CD4-positive, CD25-positive, alpha-beta regulatory T cell (primary cell): Measurements from ENCODE around the gene SPSB1. TPM values are rescaled to one million over a fixed set of nuclear protein-coding genes. Genes with fewer than 3 reads are reported as not detected.
A peak's percentile ranks its signal among the peaks of the same experiment; 100 is the strongest.

ENCODE experiments used
- ATAC-seq, 2 donors: fragments of 150-1000 bp; cut with Tn5 transposase; one replicate each; pipeline ENCODE4 v1.10.0; 2021; ENCODE audit warnings: low read depth in 2 of 2, moderate number of reproducible peaks in 2 of 2, moderate library complexity in 1 of 2
- DNase-seq, 3 donors: peaks; one replicate each; pipeline versions ENCODE4 v3.0.0 to v3.0.0-alpha.2; 2012 to 2022; ENCODE audit warnings: mixed read lengths in 1 of 3
- H3K27ac ChIP-seq: one replicate; pipeline ENCODE4 v1.7.0; 2013; ENCODE audit warnings: mild to moderate bottlenecking, low read length; ENCODE audit not compliant: insufficient read depth, poor library complexity, severe bottlenecking
- H3K27me3 ChIP-seq: one replicate; pipeline ENCODE4 v1.7.0; 2013; ENCODE audit warnings: low read length; ENCODE audit not compliant: control insufficient read depth, insufficient read depth
- H3K36me3 ChIP-seq: one replicate; pipeline ENCODE4 v1.7.0; 2013; ENCODE audit warnings: mild to moderate bottlenecking, low read length, moderate library complexity; ENCODE audit not compliant: control insufficient read depth, insufficient read depth
- H3K4me1 ChIP-seq: 2 replicates; pipeline ENCODE4 v1.7.0; 2013; ENCODE audit warnings: mild to moderate bottlenecking, low read length; ENCODE audit not compliant: insufficient read depth, control insufficient read depth, poor library complexity, severe bottlenecking
- H3K4me3 ChIP-seq: one replicate; pipeline ENCODE4 v1.7.0; 2013; ENCODE audit warnings: low read depth, mild to moderate bottlenecking, low read length, moderate library complexity
- H3K9me3 ChIP-seq, 2 experiments: 1 replicate in 1 of 2; 2 replicates in 1 of 2; pipeline ENCODE4 v1.7.0; 2013; ENCODE audit warnings: low read length in 2 of 2, mild to moderate bottlenecking in 1 of 2, moderate library complexity in 1 of 2; ENCODE audit not compliant: control insufficient read depth in 2 of 2
- H3K27ac Mint-ChIP-seq, 3 donors: one replicate each; pipeline ENCODE4 v1.8.0; 2020 to 2022; ENCODE audit warnings: mild to moderate bottlenecking in 3 of 3, mixed read lengths in 3 of 3, moderate library complexity in 2 of 3
- H3K27me3 Mint-ChIP-seq: one replicate; pipeline ENCODE4 v1.8.0; 2022; ENCODE audit warnings: mild to moderate bottlenecking, mixed read lengths
- H3K36me3 Mint-ChIP-seq: one replicate; pipeline ENCODE4 v1.8.0; 2020; ENCODE audit warnings: mixed read lengths
- H3K4me1 Mint-ChIP-seq, 4 donors: one replicate each; pipeline ENCODE4 v1.8.0; 2020 to 2022; ENCODE audit warnings: mixed read lengths in 4 of 4, mild to moderate bottlenecking in 1 of 4
- H3K4me3 Mint-ChIP-seq, 4 donors: one replicate each; pipeline ENCODE4 v1.8.0; 2020 to 2022; ENCODE audit warnings: mild to moderate bottlenecking in 4 of 4, mixed read lengths in 4 of 4, moderate library complexity in 3 of 4
- H3K9me3 Mint-ChIP-seq, 7 donors: one replicate each; pipeline ENCODE4 v1.8.0; 2020 to 2022; ENCODE audit warnings: mixed read lengths in 7 of 7, mild to moderate bottlenecking in 3 of 7, moderate library complexity in 2 of 7
- polyA plus RNA-seq, 4 donors: library from polyadenylated mRNA; unstranded; fragments of 300-500 nt; fragmentation: Illumina TruSeq; gene quantifications; one replicate each; pipeline ENCODE4 v1.2.3, GENCODE V29; 2021
- total RNA-seq: library from RNA; stranded (reverse); gene quantifications from one replicate; pipeline ENCODE4 v1.2.3, GENCODE V29; 2022

The SPSB1 gene
- total and polyA plus RNA-seq, 5 donors from 2014 or later, result 7.0 to 19.7 (median 12.3) TPM

- no peak overlapping the region for H3K27ac Mint-ChIP-seq
- H3K27me3 Mint-ChIP-seq, result no peaks in the 10 kb centered on the region
- H3K36me3 Mint-ChIP-seq, result peaks cover 7% of the 10 kb centered on the region
- no peak overlapping the region for H3K4me3 Mint-ChIP-seq
- no peak for ATAC-seq
- peaks cover 0 to 1% (median 0%) of the 10 kb centered on the region in 7 donors for H3K9me3 Mint-ChIP-seq
- Histone ChIP-seq H3K9me3 (no peaks in the 10 kb centered on the region), H3K27ac (no peak overlapping the region), H3K27me3 (no peaks in the 10 kb centered on the region), H3K4me1 (peaks cover 4% of the 10 kb centered on the region), H3K36me3 (peaks cover 7% of the 10 kb centered on the region), H3K4me3 (no peak overlapping the region)
- no peak for DNase-seq
- peaks cover 0 to 13% (median 6%) of the 10 kb centered on the region in 4 donors for H3K4me1 Mint-ChIP-seq
Observed at GRCh38 chr1:9267827-9268581, 24.7 kb upstream of the SPSB1 start.

GRCh38 chr1:9269078-9269501 is 23.6 kb upstream of the SPSB1 start:
- Mint-ChIP-seq H3K4me3 (no peak overlapping the region), H3K4me1 (peaks cover 0 to 13% (median 6%) of the 10 kb centered on the region in 4 donors), H3K27ac (no peak overlapping the region), H3K27me3 (no peaks in the 10 kb centered on the region), H3K9me3 (peaks cover 0 to 1% (median 0%) of the 10 kb centered on the region in 7 donors), H3K36me3 (peaks cover 7% of the 10 kb centered on the region)
- H3K36me3 ChIP-seq, result peaks cover 4% of the 10 kb centered on the region
- no peak overlapping the region for H3K4me3 ChIP-seq
- no peaks in the 10 kb centered on the region for H3K9me3 ChIP-seq
- H3K27ac ChIP-seq, result no peak overlapping the region
- H3K27me3 ChIP-seq, result no peaks in the 10 kb centered on the region
- no peak for DNase-seq
- no peak for ATAC-seq
- peaks cover 4% of the 10 kb centered on the region for H3K4me1 ChIP-seq

- no peaks in the 10 kb centered on the region for H3K9me3 ChIP-seq
- H3K36me3 Mint-ChIP-seq, result peaks cover 6% of the 10 kb centered on the region
- H3K4me1 Mint-ChIP-seq, result peaks cover 0 to 13% (median 6%) of the 10 kb centered on the region in 4 donors
- no peak for ATAC-seq
- H3K27me3 Mint-ChIP-seq, result no peaks in the 10 kb centered on the region
- H3K36me3 ChIP-seq, result no peaks in the 10 kb centered on the region
- H3K4me3 Mint-ChIP-seq, result no peak overlapping the region
- no peaks in the 10 kb centered on the region for H3K27me3 ChIP-seq
- peaks cover 4% of the 10 kb centered on the region for H3K4me1 ChIP-seq
- no peak overlapping the region for H3K4me3 ChIP-seq
- H3K27ac ChIP-seq, result no peak overlapping the region
- no peak for DNase-seq
- H3K9me3 Mint-ChIP-seq, result peaks cover 0 to 1% (median 0%) of the 10 kb centered on the region in 7 donors
- peak overlapping the region in 1 of 3 donors; percentile 26 for H3K27ac Mint-ChIP-seq
Observed at GRCh38 chr1:9269721-9270120, 23.0 kb upstream of the SPSB1 start.

DNA sequence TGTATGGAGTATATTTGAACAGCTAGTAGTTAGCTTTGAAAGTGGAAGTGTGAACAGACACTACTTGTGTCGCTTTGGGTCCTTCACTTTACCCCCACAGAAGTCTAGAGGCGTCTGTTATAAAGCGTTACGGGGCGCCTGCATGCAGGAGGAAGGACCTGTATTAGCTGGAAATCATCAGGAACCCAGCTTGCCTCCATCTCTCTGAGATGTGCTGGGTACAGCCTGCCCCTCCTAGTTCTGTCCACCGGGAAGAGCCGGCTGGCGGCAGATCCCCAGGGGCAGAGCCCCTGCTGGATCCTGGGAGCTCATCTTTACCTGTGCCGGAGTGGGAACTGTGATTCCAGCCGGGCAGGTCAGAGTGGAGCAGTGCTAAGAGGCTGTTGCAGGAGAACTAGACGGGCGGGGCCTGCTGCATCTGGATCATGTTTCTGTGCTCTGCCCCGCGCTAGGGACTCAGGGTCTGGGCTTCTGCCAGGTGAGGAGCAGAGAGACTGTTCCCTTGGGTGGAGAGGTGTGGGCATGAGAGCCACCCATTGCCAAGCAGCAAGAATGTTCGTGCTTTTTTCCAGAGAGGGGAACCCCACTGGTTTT is 22.3 kb upstream of the SPSB1 start:
- no peak overlapping the region for H3K27ac ChIP-seq
- Mint-ChIP-seq H3K9me3 (peaks cover 0 to 1% (median 0%) of the 10 kb centered on the region in 7 donors), H3K27ac (peak overlapping the region in 1 of 3 donors; percentile 18), H3K4me1 (peaks cover 4 to 19% (median 12%) of the 10 kb centered on the region in 4 donors), H3K4me3 (no peak overlapping the region), H3K36me3 (peaks cover 8% of the 10 kb centered on the region), H3K27me3 (no peaks in the 10 kb centered on the region)
- H3K9me3 ChIP-seq, result no peaks in the 10 kb centered on the region
- ATAC-seq (no peak), DNase-seq (no peak)
- no peaks in the 10 kb centered on the region for H3K27me3 ChIP-seq
- H3K4me1 ChIP-seq, result peaks cover 9% of the 10 kb centered on the region
- H3K4me3 ChIP-seq, result no peak overlapping the region
- H3K36me3 ChIP-seq, result no peaks in the 10 kb centered on the region

GRCh38 chr1:9271283-9271682 is 21.4 kb upstream of the SPSB1 start:
- no peak overlapping the region for H3K27ac ChIP-seq
- no peak overlapping the region for H3K4me3 Mint-ChIP-seq
- peaks cover 7 to 24% (median 19%) of the 10 kb centered on the region in 4 donors for H3K4me1 Mint-ChIP-seq
- H3K9me3 ChIP-seq, result no peaks in the 10 kb centered on the region
- H3K36me3 Mint-ChIP-seq, result peaks cover 8% of the 10 kb centered on the region
- no peak overlapping the region for H3K27ac Mint-ChIP-seq
- H3K27me3 Mint-ChIP-seq, result no peaks in the 10 kb centered on the region
- ATAC-seq, result no peak
- no peaks in the 10 kb centered on the region for H3K27me3 ChIP-seq
- H3K36me3 ChIP-seq, result no peaks in the 10 kb centered on the region
- no peak overlapping the region for H3K4me3 ChIP-seq
- peaks cover 0 to 1% (median 0%) of the 10 kb centered on the region in 7 donors for H3K9me3 Mint-ChIP-seq
- H3K4me1 ChIP-seq, result peaks cover 16% of the 10 kb centered on the region
- DNase-seq, result no peak

DNA sequence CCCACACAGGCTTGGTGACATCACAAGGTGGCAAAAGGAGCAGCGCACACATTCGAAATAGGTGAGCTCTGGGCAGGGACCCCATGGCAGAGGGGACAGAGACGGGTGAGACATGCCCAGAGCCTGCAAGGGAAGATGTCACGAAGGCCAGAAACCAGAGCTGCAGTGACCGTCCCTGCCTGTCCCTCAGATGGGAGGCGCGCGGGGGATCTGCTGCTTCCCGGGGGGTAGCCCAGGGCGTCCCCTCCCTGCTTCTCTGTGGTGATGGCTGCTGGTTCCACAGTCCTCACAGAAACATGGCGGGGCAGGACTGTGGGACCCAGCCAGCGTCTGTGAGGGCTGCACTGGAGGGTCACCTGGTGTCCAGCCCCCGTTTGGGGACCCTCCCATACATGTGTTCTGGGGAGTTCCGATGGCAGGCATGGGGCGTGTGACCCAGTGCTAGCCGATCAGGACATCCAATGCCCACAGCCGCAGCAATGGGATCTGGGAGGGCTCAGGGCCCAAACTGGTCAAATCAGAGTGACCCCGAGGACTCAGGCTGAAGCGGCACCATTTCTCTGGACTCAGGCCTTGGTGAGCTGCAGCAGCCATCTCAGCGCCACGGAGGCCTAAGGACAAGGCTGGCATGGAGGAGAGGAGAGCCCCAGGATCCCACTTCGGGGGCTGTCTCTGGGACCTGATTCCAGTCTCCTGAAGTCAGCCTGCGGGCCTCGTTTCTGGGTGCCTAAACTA is 20.7 kb upstream of the SPSB1 start:
- no peak overlapping the region for H3K27ac ChIP-seq
- no peak overlapping the region for H3K27ac Mint-ChIP-seq
- H3K4me1 Mint-ChIP-seq, result peaks cover 7 to 24% (median 17%) of the 10 kb centered on the region in 4 donors
- H3K27me3 Mint-ChIP-seq, result no peaks in the 10 kb centered on the region
- no peaks in the 10 kb centered on the region for H3K27me3 ChIP-seq
- H3K36me3 ChIP-seq, result no peaks in the 10 kb centered on the region
- H3K9me3 ChIP-seq, result no peaks in the 10 kb centered on the region
- H3K9me3 Mint-ChIP-seq, result peaks cover 0 to 1% (median 0%) of the 10 kb centered on the region in 7 donors
- H3K4me1 ChIP-seq, result peaks cover 15% of the 10 kb centered on the region
- H3K4me3 ChIP-seq, result no peak overlapping the region
- no peak for DNase-seq
- H3K4me3 Mint-ChIP-seq, result no peak overlapping the region
- no peak for ATAC-seq
- peaks cover 8% of the 10 kb centered on the region for H3K36me3 Mint-ChIP-seq

DNA sequence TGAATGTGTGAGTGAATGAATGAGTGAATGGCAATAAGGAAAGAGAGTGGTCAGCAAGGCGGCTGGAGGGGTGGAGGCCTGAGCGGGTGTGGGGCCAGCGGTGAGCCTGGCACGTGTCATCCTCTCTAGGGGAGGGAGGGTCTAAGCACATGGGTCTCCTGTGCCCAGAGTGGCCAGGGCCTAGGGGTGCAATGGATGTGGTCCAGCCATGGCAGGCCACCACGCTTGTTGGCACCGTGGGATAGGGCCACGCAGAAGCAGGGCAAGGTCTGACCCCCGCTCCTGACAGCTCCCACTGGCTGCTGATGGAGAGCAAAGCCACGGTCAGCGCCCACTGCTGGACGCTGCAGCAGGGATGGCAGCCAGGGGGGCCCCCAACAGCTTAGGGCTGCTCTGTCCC is 19.5 kb upstream of the SPSB1 start:
- no peak for ATAC-seq
- H3K4me3 Mint-ChIP-seq, result peak overlapping the region in 2 of 4 donors; percentile 4 to 63
- no peak for DNase-seq

More for the DNA sequence above, 19.5 kb upstream of the SPSB1 start:
- Histone ChIP-seq H3K36me3 (no peaks in the 10 kb centered on the region), H3K27me3 (no peaks in the 10 kb centered on the region), H3K27ac (no peak overlapping the region), H3K4me1 (peaks cover 11% of the 10 kb centered on the region), H3K9me3 (no peaks in the 10 kb centered on the region), H3K4me3 (no peak overlapping the region)
- Mint-ChIP-seq H3K4me1 (peaks cover 7 to 17% (median 11%) of the 10 kb centered on the region in 4 donors), H3K36me3 (peaks cover 8% of the 10 kb centered on the region), H3K9me3 (peaks cover 0 to 1% (median 0%) of the 10 kb centered on the region in 7 donors), H3K27me3 (no peaks in the 10 kb centered on the region), H3K27ac (no peak overlapping the region)
